HG03280 (cell line): ENCODE results near the gene EEIG1.
"Not testable (repeated sequence)": the region's sequence is repeated elsewhere in the genome, so short reads cannot be mapped to it uniquely, and the experiment has no call there.

Experiments used
- ATAC-seq: cut with Tn5 transposase; IDR thresholded peaks from one replicate; pipeline ENCODE4 v1.9.1; 2021; ENCODE audit warnings: mild to moderate bottlenecking, moderate library complexity; ENCODE audit not compliant: unreplicated experiment

Gene EEIG1

GRCh38 chr9:127980706-127981558 is at the start of gene EEIG1:
Gene EEIG1 (minus strand): TSS chr9:127980989. CDS start chr9:127980137, 852 bp downstream.
- peak; percentile 73 for ATAC-seq

GRCh38 chr9:128027705-128028104 is 46.9 kb upstream of the EEIG1 start:
- no peak for ATAC-seq

GRCh38 chr9:128026773-128027541 is 46.2 kb upstream of the EEIG1 start:
- ATAC-seq: no peak

- ATAC-seq: no peak
These were observed 45.5 kb upstream of the EEIG1 start for GRCh38 chr9:128026255-128026772.

GRCh38 chr9:128025736-128026135 is 44.9 kb upstream of the EEIG1 start:
- ATAC-seq: no peak

- no peak for ATAC-seq
These were observed 44.0 kb upstream of the EEIG1 start for GRCh38 chr9:128024761-128025308.

GRCh38 chr9:128023671-128024070 is 42.9 kb upstream of the EEIG1 start:
- not testable (repeated sequence) for ATAC-seq

GRCh38 chr9:128022886-128023285 is 42.1 kb upstream of the EEIG1 start:
- ATAC-seq: no peak

GRCh38 chr9:128021098-128021497 is 40.3 kb upstream of the EEIG1 start:
- ATAC-seq: no peak

- no peak for ATAC-seq
These were observed 39.9 kb upstream of the EEIG1 start for GRCh38 chr9:128020692-128021091.

GRCh38 chr9:128015696-128016095 is 34.9 kb upstream of the EEIG1 start:
- ATAC-seq: no peak

- no peak for ATAC-seq
These were observed 30.5 kb upstream of the EEIG1 start for GRCh38 chr9:128011071-128011817.

GRCh38 chr9:128009639-128010038 is 28.9 kb upstream of the EEIG1 start:
- no peak for ATAC-seq

GRCh38 chr9:128008171-128008570 is 27.4 kb upstream of the EEIG1 start:
- ATAC-seq: no peak

GRCh38 chr9:128007566-128008138 is 26.9 kb upstream of the EEIG1 start:
- ATAC-seq: peak; percentile 62

GRCh38 chr9:128006332-128006996 is 25.7 kb upstream of the EEIG1 start:
- no peak for ATAC-seq

- no peak for ATAC-seq
These were observed 25.1 kb upstream of the EEIG1 start for GRCh38 chr9:128005923-128006322.

GRCh38 chr9:128003966-128004604 is 23.3 kb upstream of the EEIG1 start:
- no peak for ATAC-seq

- ATAC-seq: no peak
These were observed 22.2 kb upstream of the EEIG1 start for GRCh38 chr9:128002959-128003358.
